HCT116 (cell line): ENCODE data around the gene RAB37. TPM values are rescaled to one million over a fixed set of nuclear protein-coding genes. Genes with fewer than 3 reads are reported as not detected.

Source experiments
- ATAC-seq: fragments of 200-7000 bp; cut with Tn5 transposase; 2 replicates; pipeline ENCODE4 v1.9.1; 2020; ENCODE audit warnings: mild to moderate bottlenecking, moderate library complexity
- BruUV-seq: library from RNA; stranded (reverse); fragments of 400-500 nt; replicated peaks from 2 replicates; lab custom pipeline; 2021; lab: Mats Ljungman, UMichigan
- CTCF ChIA-PET: fragments of 300-600 bp; sonication (Branson Sonifier 250); formaldehyde crosslinking; loops from one replicate; lab custom pipeline; 2021; ENCODE audit warnings: antibody characterized with exemption; lab: Charles Lee
- POLR2A ChIA-PET: fragments of 300-600, 350-600 bp; sonication (Branson Sonifier 250); formaldehyde crosslinking; loops from one replicate; lab custom pipeline; 2021; ENCODE audit warnings: antibody characterized with exemption; lab: Charles Lee
- RAD21 ChIA-PET, 2 experiments: fragments of 300-600 bp; sonication (Branson Sonifier 250); formaldehyde crosslinking; loops; one replicate each; lab custom pipeline; 2023; ENCODE audit warnings: low total read pairs in 2 of 2; ENCODE audit not compliant: uncharacterized antibody in 2 of 2, unreplicated experiment in 2 of 2, low non-redundant PET in 1 of 2; lab: Charles Lee
- DNase-seq: peaks from one replicate; pipeline ENCODE4 v3.0.0-alpha.2; 2010; ENCODE audit warnings: low read depth, low spot score
- H2AFZ ChIP-seq: fragments of 200-600 bp; shearing (Covaris generic), sonication (generic); 2 replicates; pipeline ENCODE4 v1.6.1; 2017; ENCODE audit warnings: low read depth, mixed run types, mixed read lengths, antibody characterized with exemption, low read length; ENCODE audit not compliant: poor library complexity, severe bottlenecking
- H3K27ac ChIP-seq: 2 replicates; pipeline ENCODE4 v1.5.1; 2012; ENCODE audit warnings: low read depth, low read length
- H3K27me3 ChIP-seq: fragments of 200-600 bp; sonication (generic); 2 replicates; pipeline ENCODE4 v1.6.1; 2016; ENCODE audit warnings: mixed run types, low read length, mixed read lengths; ENCODE audit not compliant: insufficient read depth
- H3K36me3 ChIP-seq, 2 experiments: fragments of 200-500 bp in 1 of 2; fragments of 200-600 bp in 1 of 2; sonication (Bioruptor generic) in 1 of 2; sonication (generic) in 1 of 2; 2 replicates each; pipeline versions ENCODE4 v1.5.1 to v1.6.1; 2014 to 2016; ENCODE audit warnings: low read length in 2 of 2, inconsistent platforms in 1 of 2, mixed read lengths in 1 of 2, mixed run types in 1 of 2; ENCODE audit not compliant: insufficient read depth in 2 of 2, control insufficient read depth in 1 of 2
- H3K4me1 ChIP-seq, 2 experiments: fragments of 200-600 bp in 1 of 2; sonication (generic) in 1 of 2; 2 replicates each; pipeline versions ENCODE4 v1.5.1 to v1.6.1; 2012 to 2017; ENCODE audit warnings: low read length in 2 of 2, inconsistent platforms in 1 of 2, mild to moderate bottlenecking in 1 of 2, mixed read lengths in 1 of 2, mixed run types in 1 of 2, moderate library complexity in 1 of 2; ENCODE audit not compliant: insufficient read depth in 2 of 2, control insufficient read depth in 1 of 2
- H3K4me2 ChIP-seq: fragments of 200-600 bp; sonication (generic); 2 replicates; pipeline ENCODE4 v1.6.1; 2017; ENCODE audit warnings: mixed run types, low read length, mixed read lengths
- H3K4me3 ChIP-seq, 2 experiments: fragments of 200-600 bp in 1 of 2; sonication (generic) in 1 of 2; replicated peaks in 1 of 2; 2 replicates each; pipeline ENCODE4 v1.5.1; 2011 to 2016; ENCODE audit warnings: low read length in 2 of 2, control low read depth in 1 of 2, low read depth in 1 of 2, mild to moderate bottlenecking in 1 of 2, mixed read lengths in 1 of 2, mixed run types in 1 of 2
- H3K79me2 ChIP-seq: fragments of 200-600 bp; sonication (generic); 2 replicates; pipeline ENCODE4 v1.6.1; 2017; ENCODE audit warnings: mild to moderate bottlenecking, mixed run types, low read length, moderate library complexity, mixed read lengths; ENCODE audit not compliant: insufficient read depth
- H3K9ac ChIP-seq: fragments of 200-600 bp; sonication (generic); 2 replicates; pipeline ENCODE4 v1.6.1; 2016; ENCODE audit warnings: low read length, mixed read lengths
- H3K9me2 ChIP-seq: fragments of 200-600 bp; sonication (generic), shearing (Covaris generic); 2 replicates; pipeline ENCODE4 v1.6.1; 2017; ENCODE audit warnings: mixed run types, mild to moderate bottlenecking, moderate library complexity; ENCODE audit not compliant: insufficient read depth
- H3K9me3 ChIP-seq, 2 experiments: fragments of 200-500 bp in 1 of 2; fragments of 200-600 bp in 1 of 2; sonication (Bioruptor generic) in 1 of 2; sonication (generic) in 1 of 2; 2 replicates each; pipeline ENCODE4 v1.6.1; 2014 to 2017; ENCODE audit warnings: low read length in 2 of 2, mixed read lengths in 2 of 2, inconsistent platforms in 1 of 2, low read depth in 1 of 2, mild to moderate bottlenecking in 1 of 2, mixed run types in 1 of 2, moderate library complexity in 1 of 2; ENCODE audit not compliant: control insufficient read depth in 1 of 2, insufficient read depth in 1 of 2
- H4K20me1 ChIP-seq: fragments of 200-600 bp; sonication (generic), shearing (Covaris generic); 2 replicates; pipeline ENCODE4 v1.6.1; 2017; ENCODE audit warnings: mixed run types, mild to moderate bottlenecking, moderate library complexity; ENCODE audit not compliant: insufficient read depth
- CBX3 ChIP-seq: IDR thresholded peaks from 2 replicates; pipeline ENCODE4 v1.6.1; 2012; ENCODE audit warnings: low read depth
- ELF1 ChIP-seq: IDR thresholded peaks from 2 replicates; pipeline ENCODE4 v1.6.1; 2012; ENCODE audit warnings: low read depth, borderline replicate concordance
- MAX ChIP-seq: IDR thresholded peaks from 2 replicates; pipeline ENCODE4 v1.6.1; 2012
- RAD21 ChIP-seq: IDR thresholded peaks from 2 replicates; pipeline ENCODE4 v1.6.1; 2012; ENCODE audit warnings: low read depth, mild to moderate bottlenecking
- REST ChIP-seq: IDR thresholded peaks from 2 replicates; pipeline ENCODE4 v1.6.1; 2012; ENCODE audit warnings: low read depth
- ZFX ChIP-seq: fragments of 450-650 bp; IDR thresholded peaks from 2 replicates; pipeline ENCODE4 v1.6.1; 2017
- intact Hi-C: fragments of 100-400 bp; cut with micrococcal nuclease; formaldehyde crosslinking; loops from 2 replicates; pipeline ENCODE4 v1.10.0; 2022
- total RNA-seq: library from RNA; stranded (reverse); gene quantifications from one replicate; pipeline ENCODE4 v1.2.1, GENCODE V29; 2021; ENCODE audit not compliant: unreplicated experiment

RAB37 gene
- total RNA-seq, 1 experiment from 2014 or later = 8.2 TPM

- Histone ChIP-seq H3K9ac (no peak overlapping the region), H4K20me1 (no peaks in the 10 kb centered on the region), H3K9me2 (no peaks in the 10 kb centered on the region), H3K27me3 (no peaks in the 10 kb centered on the region), H3K4me3 (no peak overlapping the region), H3K79me2 (no peaks in the 10 kb centered on the region), H3K9me3 (peaks cover 0 to 5% of the 10 kb centered on the region in 2 experiments; a peak in 1 of 4 replicates), H3K27ac (no peak overlapping the region), H3K4me2 (no peak overlapping the region), H3K36me3 (no peaks in the 10 kb centered on the region), H3K4me1 (peaks cover 3 to 4% of the 10 kb centered on the region in 2 experiments; a peak in 3 of 4 replicates), H2AFZ (no peak overlapping the region)
- no peak for ATAC-seq
- ChIA-PET POLR2A (no interaction called here), CTCF (no interaction called here), RAD21 (no interaction called here)
- DNase-seq = no peak
- intact Hi-C loops = no loop called here
- no peak for TF ChIP-seq CBX3
- no peak for TF ChIP-seq REST
- no peak for TF ChIP-seq MAX
- BruUV-seq = no TSS peak
Measured at GRCh38 chr17:74731347-74731605, 5.8 kb upstream of the RAB37 start.

- no peak for TF ChIP-seq ZFX
- TF ChIP-seq RAD21 = no peak
- TF ChIP-seq ELF1 = no peak
- Histone ChIP-seq H3K9me2 (no peaks in the 10 kb centered on the region), H3K79me2 (no peaks in the 10 kb centered on the region), H3K4me2 (no peak overlapping the region), H4K20me1 (no peaks in the 10 kb centered on the region), H3K4me3 (no peak overlapping the region), H3K27ac (no peak overlapping the region), H3K9me3 (peaks cover 0 to 5% of the 10 kb centered on the region in 2 experiments; a peak in 1 of 4 replicates), H3K9ac (no peak overlapping the region), H3K36me3 (no peaks in the 10 kb centered on the region), H3K4me1 (peaks cover 8 to 12% of the 10 kb centered on the region in 2 experiments; a peak in 3 of 4 replicates), H2AFZ (no peak overlapping the region), H3K27me3 (no peaks in the 10 kb centered on the region)
- ATAC-seq = no peak
- intact Hi-C loops = no loop called here
- ChIA-PET RAD21 (no interaction called here), CTCF (no interaction called here), POLR2A (no interaction called here)
- DNase-seq = no peak
- BruUV-seq = no TSS peak
Measured at GRCh38 chr17:74732042-74732867, 4.8 kb upstream of the RAB37 start.
